Measurements from ENCODE around the gene XCL2. TPM values are rescaled to one million over a fixed set of nuclear protein-coding genes. Genes with fewer than 3 reads are reported as not detected.

Gene XCL2
- total and polyA plus RNA-seq, 2 of the 4 experiments (the other 2 are of a cell fraction): not detected

DNA sequence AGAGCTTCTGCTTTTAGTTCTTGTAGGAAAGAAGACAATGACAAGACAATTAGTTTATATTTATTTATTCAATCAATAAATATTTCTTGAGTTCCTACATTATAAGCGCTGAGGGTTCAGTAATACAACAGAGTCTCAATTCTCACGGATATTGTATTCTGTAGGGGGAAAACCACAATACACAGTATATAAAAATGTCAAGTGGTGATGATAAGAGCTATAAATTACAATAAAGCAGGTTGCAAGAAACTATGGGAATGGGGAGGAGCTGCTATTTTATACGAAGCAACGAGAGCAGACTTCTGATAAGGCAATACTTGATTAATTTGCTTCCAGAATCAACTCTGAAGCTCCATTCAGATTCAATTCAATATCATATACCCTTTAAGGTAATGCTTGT, 22.0 kb upstream of the XCL2 start:
- Histone ChIP-seq H4K91ac (ENCODE audit: insufficient read depth, low read depth, low read length) (no peak overlapping the region), H2BK20ac (ENCODE audit: low read depth, low read length) (no peak overlapping the region), H4K8ac (ENCODE audit: low read depth in 2 of 2, low read length in 2 of 2) (no peak overlapping the region), H2BK15ac (ENCODE audit: low read depth, low read length) (no peak overlapping the region), H2AFZ (replicated peaks; ENCODE audit: low read length, poor library complexity) (no peak overlapping the region), H3K4me2 (ENCODE audit: low read depth, low read length) (no peak overlapping the region), H4K5ac (ENCODE audit: low read depth, low read length) (no peak overlapping the region), H3K9me1 (ENCODE audit: insufficient read depth, low read length) (no peaks in the 10 kb centered on the region), H2BK5ac (ENCODE audit: low read depth, low read length, poor library complexity, severe bottlenecking) (no peak overlapping the region), H3K27ac (ENCODE audit: insufficient read depth, low read length) (no peak overlapping the region), H3K4me3 (ENCODE audit: insufficient read depth, low read depth, low read length) (no peak overlapping the region), H3K9ac (ENCODE audit: low read depth, low read length) (no peak overlapping the region), H3K56ac (ENCODE audit: extremely low read depth, insufficient read depth, low read length) (no peak overlapping the region), H3K36me3 (ENCODE audit: control insufficient read depth, insufficient read depth, low read length) (no peaks in the 10 kb centered on the region), H2AK5ac (ENCODE audit: low read depth, low read length) (no peak overlapping the region), H2BK120ac (ENCODE audit: low read depth, low read length) (no peak overlapping the region), H3K23ac (ENCODE audit: low read depth, low read length) (no peak overlapping the region), H4K20me1 (ENCODE audit: insufficient read depth, low read length) (no peaks in the 10 kb centered on the region), H3K79me1 (ENCODE audit: low read depth in 1 of 2, low read length in 2 of 2) (no peaks in the 10 kb centered on the region), H2AK9ac (replicated peaks; ENCODE audit: low read depth, low read length, poor library complexity) (no peak overlapping the region), H3K14ac (replicated peaks; ENCODE audit: low read depth, low read length) (no peak overlapping the region), H3K27me3 (ENCODE audit: control insufficient read depth, insufficient read depth, low read length) (no peaks in the 10 kb centered on the region; the same call in 1 of the 2 replicates), H3K4ac (ENCODE audit: low read depth, low read length) (no peak overlapping the region), H3K18ac (ENCODE audit: low read depth, low read length) (no peak overlapping the region), H3K9me3 (ENCODE audit: control insufficient read depth, insufficient read depth, low read length) (no peaks in the 10 kb centered on the region), H3K4me1 (ENCODE audit: control insufficient read depth, insufficient read depth, low read length) (no peaks in the 10 kb centered on the region)
- DNase-seq (no peak), ATAC-seq (ENCODE audit: low read depth) (no peak)
- BruUV-seq (replicated peaks): no TSS peak
- intact Hi-C loops (cut with micrococcal nuclease): no loop called here
- POLR2A ChIA-PET (ENCODE audit: unreplicated experiment): interaction anchor here (1.5 kb wide), 1 partner anchor 15 kb away, joined by 3 read pairs; no protein-coding TSS in a partner anchor
- dilution Hi-C loops (cut with HindIII; ENCODE audit: low sequenced_read_pairs, unreplicated experiment): no loop called here
- in situ Hi-C loops (cut with MboI; ENCODE audit: low sequenced_read_pairs): no loop called here
- TF ChIP-seq RCOR1 (IDR thresholded peaks at IDR 0.05; ENCODE audit: insufficient replicate concordance, low read length): no peak
- no peak for TF ChIP-seq CHD1 (IDR thresholded peaks at IDR 0.05; ENCODE audit: low read depth, low read length)
- no peak for TF ChIP-seq CEBPB (IDR thresholded peaks at IDR 0.05; ENCODE audit: low read depth, low read length)
- no peak for TF ChIP-seq MAFK (IDR thresholded peaks at IDR 0.05; ENCODE audit: low read depth, low read length)
- no peak for TF ChIP-seq NFE2L2 (IDR thresholded peaks at IDR 0.05; ENCODE audit: low read depth, low read length)
- no peak for TF ChIP-seq RFX5 (IDR thresholded peaks at IDR 0.05; ENCODE audit: low read depth, low read length)
- no peak for TF ChIP-seq MXI1 (IDR thresholded peaks at IDR 0.05; ENCODE audit: borderline replicate concordance, low read depth, low read length)
- no peak for TF ChIP-seq BHLHE40 (IDR thresholded peaks at IDR 0.05; ENCODE audit: low read depth, low read length)
- no peak for TF ChIP-seq POLR2A (IDR thresholded peaks at IDR 0.05; ENCODE audit: low read depth, low read length)
- TF ChIP-seq, protein P1, sequence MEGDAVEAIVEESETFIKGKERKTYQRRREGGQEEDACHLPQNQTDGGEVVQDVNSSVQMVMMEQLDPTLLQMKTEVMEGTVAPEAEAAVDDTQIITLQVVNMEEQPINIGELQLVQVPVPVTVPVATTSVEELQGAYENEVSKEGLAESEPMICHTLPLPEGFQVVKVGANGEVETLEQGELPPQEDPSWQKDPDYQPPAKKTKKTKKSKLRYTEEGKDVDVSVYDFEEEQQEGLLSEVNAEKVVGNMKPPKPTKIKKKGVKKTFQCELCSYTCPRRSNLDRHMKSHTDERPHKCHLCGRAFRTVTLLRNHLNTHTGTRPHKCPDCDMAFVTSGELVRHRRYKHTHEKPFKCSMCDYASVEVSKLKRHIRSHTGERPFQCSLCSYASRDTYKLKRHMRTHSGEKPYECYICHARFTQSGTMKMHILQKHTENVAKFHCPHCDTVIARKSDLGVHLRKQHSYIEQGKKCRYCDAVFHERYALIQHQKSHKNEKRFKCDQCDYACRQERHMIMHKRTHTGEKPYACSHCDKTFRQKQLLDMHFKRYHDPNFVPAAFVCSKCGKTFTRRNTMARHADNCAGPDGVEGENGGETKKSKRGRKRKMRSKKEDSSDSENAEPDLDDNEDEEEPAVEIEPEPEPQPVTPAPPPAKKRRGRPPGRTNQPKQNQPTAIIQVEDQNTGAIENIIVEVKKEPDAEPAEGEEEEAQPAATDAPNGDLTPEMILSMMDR (conservative IDR thresholded peaks at IDR 0.05; ENCODE audit: low read depth, low read length): no peak
- TF ChIP-seq, protein P2, sequence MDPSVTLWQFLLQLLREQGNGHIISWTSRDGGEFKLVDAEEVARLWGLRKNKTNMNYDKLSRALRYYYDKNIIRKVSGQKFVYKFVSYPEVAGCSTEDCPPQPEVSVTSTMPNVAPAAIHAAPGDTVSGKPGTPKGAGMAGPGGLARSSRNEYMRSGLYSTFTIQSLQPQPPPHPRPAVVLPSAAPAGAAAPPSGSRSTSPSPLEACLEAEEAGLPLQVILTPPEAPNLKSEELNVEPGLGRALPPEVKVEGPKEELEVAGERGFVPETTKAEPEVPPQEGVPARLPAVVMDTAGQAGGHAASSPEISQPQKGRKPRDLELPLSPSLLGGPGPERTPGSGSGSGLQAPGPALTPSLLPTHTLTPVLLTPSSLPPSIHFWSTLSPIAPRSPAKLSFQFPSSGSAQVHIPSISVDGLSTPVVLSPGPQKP (IDR thresholded peaks at IDR 0.05; ENCODE audit: borderline replicate concordance, low read depth, low read length): no peak
- no peak for TF ChIP-seq FOS (IDR thresholded peaks at IDR 0.05; ENCODE audit: low read depth, low read length)
- no peak for TF ChIP-seq RAD21 (IDR thresholded peaks at IDR 0.05; ENCODE audit: low read length)
- CTCF ChIA-PET: interaction anchor here (1.0 kb wide), 1 partner anchor 12 kb away, joined by 3 read pairs; no protein-coding TSS in a partner anchor
- WGBS, 2 experiments (ENCODE audit: extremely low coverage in 2 of 2, insufficient read length in 1 of 2): no CpG with 5 or more reads among the region's 4 CpGs
